GM18951 (cell line): ENCODE data around the gene IL12RB2.
"Not testable (repeated sequence)": the region's sequence is repeated elsewhere in the genome, so short reads cannot be mapped to it uniquely, and the experiment has no call there.

ENCODE experiments used
- POLR2A ChIP-seq: IDR thresholded peaks from 4 replicates; pipeline ENCODE4 v1.6.1; 2011; ENCODE audit warnings: mild to moderate bottlenecking; ENCODE audit not compliant: insufficient read length, insufficient read depth; ENCODE audit errors: extremely low read depth
- in situ Hi-C: fragments of 300-500 bp; cut with MboI; formaldehyde crosslinking; loops from one replicate; pipeline ENCODE4 v1.12.0; 2022; ENCODE audit warnings: low sequenced_read_pairs, mixed read lengths, inconsistent platforms; ENCODE audit not compliant: unreplicated experiment

Gene IL12RB2

GRCh38 chr1:67376381-67376780 lies 68.7 kb downstream of the IL12RB2 start:
- TF ChIP-seq POLR2A = no peak
- in situ Hi-C loops = no loop called here

- TF ChIP-seq POLR2A = no peak
- in situ Hi-C loops = no loop called here
Measured at GRCh38 chr1:67377253-67377652, 69.6 kb downstream of the IL12RB2 start.

GRCh38 chr1:67381154-67381553 lies 73.5 kb downstream of the IL12RB2 start:
- in situ Hi-C loops = no loop called here
- no peak for TF ChIP-seq POLR2A

GRCh38 chr1:67382292-67382691 lies 74.6 kb downstream of the IL12RB2 start:
- TF ChIP-seq POLR2A = no peak
- in situ Hi-C loops = no loop called here

- in situ Hi-C loops = no loop called here
- no peak for TF ChIP-seq POLR2A
Measured at GRCh38 chr1:67383999-67384638, 76.4 kb downstream of the IL12RB2 start.

- TF ChIP-seq POLR2A = no peak
- in situ Hi-C loops = no loop called here
Measured at GRCh38 chr1:67390041-67390887, 82.6 kb downstream of the IL12RB2 start.

- in situ Hi-C loops = no loop called here
- no peak for TF ChIP-seq POLR2A
Measured at GRCh38 chr1:67393240-67393639, 85.6 kb downstream of the IL12RB2 start.

- TF ChIP-seq POLR2A = no peak
- in situ Hi-C loops = no loop called here
Measured at GRCh38 chr1:67393737-67394136, 86.1 kb downstream of the IL12RB2 start.

GRCh38 chr1:67394548-67394947 lies 86.9 kb downstream of the IL12RB2 start:
- TF ChIP-seq POLR2A = no peak
- in situ Hi-C loops = no loop called here

GRCh38 chr1:67399199-67399993 lies 91.7 kb downstream of the IL12RB2 start:
- TF ChIP-seq POLR2A = no peak
- in situ Hi-C loops = no loop called here

GRCh38 chr1:67400029-67400786 lies 92.5 kb downstream of the IL12RB2 start:
- in situ Hi-C loops = not testable (repeated sequence)

GRCh38 chr1:67401443-67401842 lies 93.8 kb downstream of the IL12RB2 start:
- in situ Hi-C loops = no loop called here
- TF ChIP-seq POLR2A = no peak

GRCh38 chr1:67404212-67404620 lies 96.5 kb downstream of the IL12RB2 start:
- in situ Hi-C loops = no loop called here
- TF ChIP-seq POLR2A = no peak
